Medulla oblongata (tissue), 1 donor: ENCODE data around the gene SAT1.
"Not testable (repeated sequence)": the region's sequence is repeated elsewhere in the genome, so short reads cannot be mapped to it uniquely, and the experiment has no call there.

Experiments used
- DNase-seq: peaks from one replicate; pipeline ENCODE4 v3.0.0-alpha.2; 2015; ENCODE audit errors: extremely low spot score

Gene SAT1

GRCh38 chrX:23782863-23783588, at the start of gene SAT1:
SAT1 (plus strand) TSS chrX:23783173; CDS start chrX:23783352, 179 bp downstream.
- peak; percentile 96 for DNase-seq

- no peak for DNase-seq
Observed at GRCh38 chrX:23736030-23736429, 46.9 kb upstream of the SAT1 start.

GRCh38 chrX:23737413-23737812, 45.6 kb upstream of the SAT1 start:
- DNase-seq = no peak

GRCh38 chrX:23742174-23742696, 40.7 kb upstream of the SAT1 start:
- DNase-seq = peak; percentile 15

- peak; percentile 77 for DNase-seq
Observed at GRCh38 chrX:23742697-23743622, 40.0 kb upstream of the SAT1 start, which contains the start of gene ACOT9. ACOT9 (minus strand) TSS chrX:23743276; CDS start chrX:23743144, 132 bp downstream.

GRCh38 chrX:23743623-23743971, 39.4 kb upstream of the SAT1 start:
- not testable (repeated sequence) for DNase-seq

- no peak for DNase-seq
Observed at GRCh38 chrX:23745786-23746185, 37.2 kb upstream of the SAT1 start.

- no peak for DNase-seq
Observed at GRCh38 chrX:23749129-23749528, 33.8 kb upstream of the SAT1 start.

- DNase-seq = no peak
Observed at GRCh38 chrX:23749576-23749975, 33.4 kb upstream of the SAT1 start.

- no peak for DNase-seq
Observed at GRCh38 chrX:23752740-23753415, 30.1 kb upstream of the SAT1 start.

GRCh38 chrX:23754664-23755063, 28.3 kb upstream of the SAT1 start:
- no peak for DNase-seq

GRCh38 chrX:23756165-23756564, 26.8 kb upstream of the SAT1 start:
- peak; percentile 70 for DNase-seq

GRCh38 chrX:23759821-23760220, 23.2 kb upstream of the SAT1 start:
- DNase-seq = no peak

GRCh38 chrX:23764188-23764984, 18.6 kb upstream of the SAT1 start:
- DNase-seq = no peak

- no peak for DNase-seq
Observed at GRCh38 chrX:23765449-23765848, 17.5 kb upstream of the SAT1 start.

GRCh38 chrX:23765868-23766267, 17.1 kb upstream of the SAT1 start:
- no peak for DNase-seq

GRCh38 chrX:23766650-23767551, 16.1 kb upstream of the SAT1 start:
- no peak for DNase-seq

GRCh38 chrX:23770142-23770541, 12.8 kb upstream of the SAT1 start:
- DNase-seq = no peak

- not testable (repeated sequence) for DNase-seq
Observed at GRCh38 chrX:23771086-23771485, 11.9 kb upstream of the SAT1 start.

- no peak for DNase-seq
Observed at GRCh38 chrX:23773601-23774175, 9.3 kb upstream of the SAT1 start.
